HUES6 (cell line): ENCODE measurements around the gene HEATR1.
"Not testable (repeated sequence)": the region's sequence is repeated elsewhere in the genome, so short reads cannot be mapped to it uniquely, and the experiment has no call there.

Experiments used
- H3K27ac ChIP-seq: 2 replicates; pipeline ENCODE4 v1.7.0; 2013; ENCODE audit warnings: low read depth, mild to moderate bottlenecking, low read length, inconsistent platforms
- H3K27me3 ChIP-seq: 2 replicates; pipeline ENCODE4 v1.6.1; 2013; ENCODE audit warnings: low read length; ENCODE audit not compliant: control insufficient read depth, insufficient read depth
- H3K36me3 ChIP-seq: 2 replicates; pipeline ENCODE4 v1.6.1; 2013; ENCODE audit warnings: low read length; ENCODE audit not compliant: control insufficient read depth, insufficient read depth
- H3K4me1 ChIP-seq: 2 replicates; pipeline ENCODE4 v1.6.1; 2013; ENCODE audit warnings: low read length; ENCODE audit not compliant: control insufficient read depth, insufficient read depth
- H3K4me3 ChIP-seq: 2 replicates; pipeline ENCODE4 v1.5.1; 2013; ENCODE audit warnings: low read depth, low read length
- H3K9ac ChIP-seq: one replicate; pipeline ENCODE4 v1.6.1; 2013; ENCODE audit warnings: mild to moderate bottlenecking, low read length
- H3K9me3 ChIP-seq: 2 replicates; pipeline ENCODE4 v1.6.1; 2013; ENCODE audit warnings: low read depth, low read length; ENCODE audit not compliant: control insufficient read depth, insufficient read depth

HEATR1 gene

GRCh38 chr1:236504338-236504737, 100.0 kb downstream of the HEATR1 start:
- not testable (repeated sequence) for H3K9me3 ChIP-seq, H3K27me3 ChIP-seq, H3K36me3 ChIP-seq, H3K27ac ChIP-seq, H3K4me3 ChIP-seq, H3K4me1 ChIP-seq, H3K9ac ChIP-seq

- Histone ChIP-seq H3K4me3 (peak overlapping the region; percentile 31), H3K4me1 (0 out of 2 replicates have a peak, but pooled peaks cover 6% of the 10 kb centered on the region), H3K36me3 (no peaks in the 10 kb centered on the region), H3K27ac (peak overlapping the region; percentile 46; the same call in 1 of the 2 replicates), H3K27me3 (no peaks in the 10 kb centered on the region), H3K9ac (peak overlapping the region; percentile 32), H3K9me3 (no peaks in the 10 kb centered on the region)
Measured at GRCh38 chr1:236502972-236503639, 101.2 kb downstream of the HEATR1 start.

- H3K4me3 ChIP-seq = no peak overlapping the region
- H3K9ac ChIP-seq = no peak overlapping the region
- H3K36me3 ChIP-seq = no peaks in the 10 kb centered on the region
- 0 out of 2 replicates have a peak, but pooled peaks cover 6% of the 10 kb centered on the region for H3K4me1 ChIP-seq
- H3K9me3 ChIP-seq = no peaks in the 10 kb centered on the region
- no peaks in the 10 kb centered on the region for H3K27me3 ChIP-seq
- H3K27ac ChIP-seq = no peak overlapping the region
Measured at GRCh38 chr1:236502579-236502971, 101.7 kb downstream of the HEATR1 start.

GRCh38 chr1:236501093-236501492, 103.2 kb downstream of the HEATR1 start:
- Histone ChIP-seq H3K9ac (no peak overlapping the region), H3K36me3 (no peaks in the 10 kb centered on the region), H3K4me3 (no peak overlapping the region), H3K27me3 (no peaks in the 10 kb centered on the region), H3K27ac (no peak overlapping the region), H3K4me1 (0 out of 2 replicates have a peak, but pooled peaks cover 6% of the 10 kb centered on the region), H3K9me3 (no peaks in the 10 kb centered on the region)
